NT2/D1 (cell line): ENCODE measurements around the gene TMEM125.

Experiments used
- YY1 ChIP-seq: IDR thresholded peaks from 2 replicates; pipeline ENCODE4 v1.6.1; 2011; ENCODE audit not compliant: insufficient read length, insufficient read depth
- ZNF274 ChIP-seq: IDR thresholded peaks from 2 replicates; pipeline ENCODE4 v1.6.1; 2011; ENCODE audit warnings: mild to moderate bottlenecking, low read depth, low read length

DNA sequence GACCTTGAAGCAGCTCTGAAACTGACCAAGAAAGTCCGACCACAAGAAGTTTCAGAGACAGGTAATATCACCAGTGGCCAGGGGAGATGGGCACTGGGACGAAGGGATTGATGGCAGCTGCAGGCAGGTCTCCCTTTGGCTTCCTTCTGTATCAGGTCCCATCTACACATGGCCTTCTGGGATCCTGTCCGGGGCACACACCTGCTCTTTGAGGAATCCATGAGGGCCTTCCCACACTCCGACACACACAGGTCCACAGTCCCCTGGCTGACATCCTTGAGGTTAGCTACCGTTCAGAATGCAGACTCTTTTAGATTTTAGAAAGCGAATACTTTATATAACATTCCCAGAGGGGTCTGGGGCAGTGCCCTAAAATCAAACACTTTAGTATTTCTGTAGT is 26.5 kb upstream of the TMEM125 start:
- TF ChIP-seq ZNF274: no peak
- TF ChIP-seq YY1: no peak
